H1 (cell line): ENCODE results near the gene PRTN3. TPM values are rescaled to one million over a fixed set of nuclear protein-coding genes. Genes with fewer than 3 reads are reported as not detected.

Experiments used
- CTCF ChIA-PET: fragments of 300-600 bp; sonication (Branson Sonifier 250); formaldehyde crosslinking; loops from one replicate; lab custom pipeline; 2021; ENCODE audit not compliant: partially characterized antibody; lab: Charles Lee
- POLR2A ChIA-PET: fragments of 300-600 bp; sonication (Branson Sonifier 250); formaldehyde crosslinking; loops from one replicate; lab custom pipeline; 2021; ENCODE audit warnings: inconsistent platforms; ENCODE audit not compliant: partially characterized antibody; lab: Charles Lee
- DNase-seq, 2 experiments: peaks; one replicate each; pipeline versions ENCODE4 v3.0.0 to v3.0.0-alpha.2; 2010 to 2022; ENCODE audit warnings: low spot score in 2 of 2, low read depth in 1 of 2, mixed read lengths in 1 of 2
- FAIRE-seq: peaks from 2 replicates; lab custom pipeline; 2011; peaks lifted over from hg19 to GRCh38; lab: Jason Lieb, UNC
- H2AFZ ChIP-seq: 2 replicates; pipeline ENCODE4 v1.8.1; 2012; ENCODE audit warnings: low read length, inconsistent platforms
- H2AK5ac ChIP-seq: 2 replicates; pipeline ENCODE4 v1.6.1; 2013; ENCODE audit warnings: low read depth, low read length
- H2BK120ac ChIP-seq: replicated peaks from 2 replicates; pipeline ENCODE3; 2013; ENCODE audit warnings: low read depth, low read length, inconsistent platforms
- H2BK12ac ChIP-seq: 2 replicates; pipeline ENCODE4 v1.6.1; 2013; ENCODE audit warnings: low read depth, low read length
- H2BK15ac ChIP-seq: 2 replicates; pipeline ENCODE4 v1.6.1; 2013; ENCODE audit warnings: low read length
- H2BK20ac ChIP-seq: 2 replicates; pipeline ENCODE4 v1.6.1; 2013; ENCODE audit warnings: low read length
- H2BK5ac ChIP-seq: 2 replicates; pipeline ENCODE4 v1.6.1; 2013; ENCODE audit warnings: low read depth, low read length
- H3K14ac ChIP-seq: 2 replicates; pipeline ENCODE4 v1.6.1; 2013; ENCODE audit warnings: inconsistent platforms; ENCODE audit not compliant: insufficient read length
- H3K18ac ChIP-seq: 2 replicates; pipeline ENCODE4 v1.6.1; 2013; ENCODE audit warnings: low read length; ENCODE audit errors: extremely low read depth
- H3K23ac ChIP-seq: 2 replicates; pipeline ENCODE4 v1.6.1; 2013; ENCODE audit warnings: inconsistent platforms; ENCODE audit not compliant: insufficient read length
- H3K23me2 ChIP-seq: 2 replicates; pipeline ENCODE4 v1.6.1; 2013; ENCODE audit warnings: low read depth, low read length
- H3K27ac ChIP-seq: 2 replicates; pipeline ENCODE4 v1.6.1; 2011; ENCODE audit warnings: low read depth, low read length, inconsistent platforms
- H3K27me3 ChIP-seq, 4 experiments: replicated peaks in 1 of 4; 1 replicate in 1 of 4; 2 replicates in 3 of 4; pipeline versions ENCODE4 v1.6.1 to v1.8.1; 2011 to 2013; ENCODE audit warnings: low read length in 3 of 4, mild to moderate bottlenecking in 3 of 4, inconsistent platforms in 2 of 4, mixed read lengths in 2 of 4, moderate library complexity in 1 of 4; ENCODE audit not compliant: control insufficient read depth in 3 of 4, insufficient read depth in 3 of 4; ENCODE audit errors: extremely low read depth in 1 of 4
- H3K36me3 ChIP-seq, 4 experiments: 2 replicates each; pipeline versions ENCODE4 v1.6.1 to v1.8.1; 2011 to 2013; ENCODE audit warnings: mild to moderate bottlenecking in 4 of 4, low read length in 3 of 4, moderate library complexity in 2 of 4, control low read depth in 1 of 4, inconsistent platforms in 1 of 4; ENCODE audit not compliant: insufficient read depth in 4 of 4, control insufficient read depth in 2 of 4
- H3K4ac ChIP-seq: replicated peaks from 2 replicates; pipeline ENCODE3; 2013; ENCODE audit warnings: low read length, low read depth, mixed read lengths, inconsistent platforms; ENCODE audit not compliant: insufficient read length
- H3K4me1 ChIP-seq, 4 experiments: replicated peaks in 1 of 4; 1 replicate in 1 of 4; 2 replicates in 3 of 4; pipeline versions ENCODE4 v1.6.1 to v1.8.1; 2011 to 2013; ENCODE audit warnings: low read length in 3 of 4, inconsistent platforms in 2 of 4, mixed read lengths in 1 of 4; ENCODE audit not compliant: insufficient read depth in 4 of 4, control insufficient read depth in 3 of 4
- H3K4me2 ChIP-seq, 2 experiments: 2 replicates each; pipeline versions ENCODE4 v1.6.1 to v1.8.1; 2011 to 2013; ENCODE audit warnings: low read depth in 2 of 2, low read length in 2 of 2, control low read depth in 1 of 2, inconsistent platforms in 1 of 2, mild to moderate bottlenecking in 1 of 2; ENCODE audit not compliant: insufficient read depth in 1 of 2
- H3K4me3 ChIP-seq, 4 experiments: fragments of 200-600, 300-600 bp in 1 of 4; sonication (generic), shearing (Covaris generic), sonication (Bioruptor Twin) in 1 of 4; 2 replicates each; pipeline versions ENCODE4 v1.5.1 to v1.8.1; 2011 to 2016; ENCODE audit warnings: low read length in 4 of 4, low read depth in 3 of 4, control low read depth in 2 of 4, inconsistent platforms in 2 of 4, mild to moderate bottlenecking in 2 of 4, mixed read lengths in 1 of 4, moderate library complexity in 1 of 4; ENCODE audit not compliant: insufficient read depth in 2 of 4; ENCODE audit errors: extremely low read depth in 1 of 4
- H3K56ac ChIP-seq: replicated peaks from 2 replicates; pipeline ENCODE3; 2013; ENCODE audit warnings: low read depth, mild to moderate bottlenecking, mixed read lengths, low read length, inconsistent platforms; ENCODE audit not compliant: insufficient read length
- H3K79me1 ChIP-seq: 2 replicates; pipeline ENCODE4 v1.6.1; 2013; ENCODE audit warnings: low read depth, low read length, control low read depth
- H3K79me2 ChIP-seq, 2 experiments: 2 replicates each; pipeline versions ENCODE4 v1.6.1 to v1.8.1; 2012 to 2013; ENCODE audit warnings: low read length in 2 of 2, mild to moderate bottlenecking in 2 of 2, inconsistent platforms in 1 of 2; ENCODE audit not compliant: insufficient read depth in 2 of 2, control insufficient read depth in 1 of 2
- H3K9ac ChIP-seq, 4 experiments: replicated peaks in 1 of 4; 1 replicate in 1 of 4; 2 replicates in 3 of 4; pipeline versions ENCODE4 v1.6.1 to v1.8.1; 2011 to 2013; ENCODE audit warnings: low read depth in 3 of 4, low read length in 3 of 4, control low read depth in 2 of 4, mild to moderate bottlenecking in 2 of 4, moderate library complexity in 2 of 4, inconsistent platforms in 1 of 4; ENCODE audit errors: extremely low read depth in 1 of 4
- H3K9me3 ChIP-seq, 2 experiments: 2 replicates each; pipeline versions ENCODE4 v1.6.1 to v1.8.1; 2012 to 2013; ENCODE audit warnings: mild to moderate bottlenecking in 2 of 2, moderate library complexity in 2 of 2, control low read depth in 1 of 2, inconsistent platforms in 1 of 2, low read depth in 1 of 2, low read length in 1 of 2, mixed read lengths in 1 of 2; ENCODE audit not compliant: insufficient read depth in 2 of 2
- H4K20me1 ChIP-seq, 2 experiments: replicated peaks in 1 of 2; 2 replicates each; pipeline versions ENCODE3 to v1.8.1; 2011 to 2013; ENCODE audit warnings: inconsistent platforms in 2 of 2, low read length in 2 of 2, mild to moderate bottlenecking in 1 of 2; ENCODE audit not compliant: insufficient read depth in 2 of 2, control insufficient read depth in 1 of 2
- H4K5ac ChIP-seq: 2 replicates; pipeline ENCODE4 v1.6.1; 2013; ENCODE audit warnings: low read length, low read depth, mixed read lengths, inconsistent platforms; ENCODE audit not compliant: insufficient read length
- H4K8ac ChIP-seq: 2 replicates; pipeline ENCODE4 v1.8.0; 2013; ENCODE audit warnings: mild to moderate bottlenecking, moderate library complexity, low read length, inconsistent platforms; ENCODE audit not compliant: insufficient read depth; ENCODE audit errors: extremely low read depth
- H4K91ac ChIP-seq: replicated peaks from 2 replicates; pipeline ENCODE3; 2013; ENCODE audit warnings: low read length, mixed read lengths, inconsistent platforms; ENCODE audit not compliant: insufficient read length
- ASH2L ChIP-seq: fragments of 200-600, 300-600 bp; sonication (generic); IDR thresholded peaks from one replicate; pipeline ENCODE4 v1.7.1; 2017; ENCODE audit warnings: low read length
- ATF2 ChIP-seq: IDR thresholded peaks from 2 replicates; pipeline ENCODE4 v1.6.1; 2012; ENCODE audit warnings: low read length, inconsistent platforms
- CHD1 ChIP-seq: IDR thresholded peaks from 2 replicates; pipeline ENCODE4 v1.6.1; 2012; ENCODE audit warnings: low read depth, low read length, improper control_type of control experiment
- CTCF ChIP-seq, 3 experiments: IDR thresholded peaks; 1 replicate in 2 of 3; 2 replicates in 1 of 3; pipeline versions ENCODE4 v1.5.1 to v1.6.1; 2011; ENCODE audit warnings: low read length in 3 of 3, mild to moderate bottlenecking in 3 of 3, inconsistent platforms in 2 of 3, low read depth in 1 of 3, moderate library complexity in 1 of 3; ENCODE audit not compliant: insufficient read depth in 1 of 3; ENCODE audit errors: control extremely low read depth in 1 of 3
- EGR1 ChIP-seq: IDR thresholded peaks from 2 replicates; pipeline ENCODE4 v1.6.1; 2011; ENCODE audit warnings: low read depth, low read length, borderline replicate concordance
- GTF2F1 ChIP-seq: IDR thresholded peaks from 2 replicates; pipeline ENCODE4 v1.6.1; 2012; ENCODE audit warnings: low read depth, low read length, improper control_type of control experiment, borderline replicate concordance
- HDAC2 ChIP-seq, 2 experiments: fragments of 300-600 bp in 1 of 2; sonication (generic) in 1 of 2; IDR thresholded peaks; 2 replicates each; pipeline ENCODE4 v1.6.1; 2011 to 2012; ENCODE audit warnings: low read depth in 2 of 2, low read length in 2 of 2, mild to moderate bottlenecking in 2 of 2, moderate library complexity in 2 of 2, borderline replicate concordance in 1 of 2, inconsistent platforms in 1 of 2
- NRF1 ChIP-seq: IDR thresholded peaks from 2 replicates; pipeline ENCODE4 v1.6.1; 2011; ENCODE audit warnings: mild to moderate bottlenecking, low read depth, low read length, improper control_type of control experiment
- RFX5 ChIP-seq: IDR thresholded peaks from 2 replicates; pipeline ENCODE4 v1.6.1; 2011; ENCODE audit warnings: low read depth, low read length, improper control_type of control experiment, borderline replicate concordance
- WGBS, 2 experiments: shearing (Covaris generic) in 1 of 2; methylation state at CpG; one replicate each; pipeline versions ENCODE4 v1.1.6 to v1.1.7; 2013 to 2015; ENCODE audit warnings: low lambda C conversion rate in 2 of 2, mixed read lengths in 2 of 2, inconsistent platforms in 1 of 2, low coverage in 1 of 2, missing lambda C conversion rate in 1 of 2; ENCODE audit not compliant: insufficient replicate concordance in 2 of 2, insufficient coverage in 1 of 2, insufficient read length in 1 of 2; ENCODE audit errors: extremely low coverage in 1 of 2, missing lambda C conversion rate in 1 of 2; 5-methylcytosine and 5-hydroxymethylcytosine counted together
- polyA plus RNA-seq, 7 experiments: library from polyadenylated mRNA; depleted of rRNA in 3 of 7; stranded (reverse) in 5 of 7; unstranded in 2 of 7; fragments of >200 nt in 5 of 7; fragments of 200-250 nt in 2 of 7; gene quantifications; 1 replicate in 5 of 7; 2 replicates in 1 of 7; 4 replicates in 1 of 7; pipeline versions ENCODE4 v1.2.1 to v1.2.3, GENCODE V29; 2011 to 2013; ENCODE audit warnings: missing spikeins in 2 of 7, mixed read lengths in 2 of 7
- total RNA-seq: library from RNA; stranded (reverse); fragmentation: NEBNext Ultra II Directional; extraction: Animal tissue kit (Norgen Biotek cat#: 25700); gene quantifications from 2 replicates; pipeline ENCODE4 v1.2.1, GENCODE V29; 2021

PRTN3 gene
- total and polyA plus RNA-seq, 2 of the 8 experiments (the other 6 are each of a cell fraction or from before 2014, with no cell fraction given): 0.39 to 2.1 TPM

GRCh38 chr19:896434-896833 is 55.6 kb downstream of the PRTN3 start:
- H4K91ac ChIP-seq: no peak overlapping the region
- no peak overlapping the region for H2BK15ac ChIP-seq
- H2BK12ac ChIP-seq: no peak overlapping the region
- H3K23ac ChIP-seq: no peak overlapping the region
- H2BK5ac ChIP-seq: no peak overlapping the region
- H3K23me2 ChIP-seq: peaks cover 6% of the 10 kb centered on the region; the same call in 1 of the 2 replicates
- no peak overlapping the region for H3K9ac ChIP-seq
- no peaks in the 10 kb centered on the region for H3K9me3 ChIP-seq
- H3K4ac ChIP-seq: no peak overlapping the region
- DNase-seq (no peak), FAIRE-seq (no peak)
- WGBS, 2 experiments: 94% methylated on average over 10 of the region's 10 CpGs; no CpG with 5 or more reads in 1 of the 2 experiments
- ChIA-PET POLR2A (interaction anchor here (1.3 to 1.9 kb wide), 3 partner anchors 9 to 25 kb away, joined by 4 to 5 read pairs (median 5); no protein-coding TSS in a partner anchor), CTCF (interaction anchor here (0.6 to 2.2 kb wide), 12 partner anchors 8 to 311 kb away, joined by 3 to 9 read pairs (median 4); no protein-coding TSS in a partner anchor)
- H2AK5ac ChIP-seq: no peak overlapping the region
- peaks cover 0 to 10% (median 5%) of the 10 kb centered on the region in 4 experiments; a peak in 3 of 7 replicates for H3K4me1 ChIP-seq
- no peak overlapping the region for H2AFZ ChIP-seq
- no peaks in the 10 kb centered on the region for H3K27me3 ChIP-seq
- no peak overlapping the region for H4K5ac ChIP-seq
- peaks cover 7 to 16% of the 10 kb centered on the region in 2 experiments for H4K20me1 ChIP-seq
- H3K27ac ChIP-seq: no peak overlapping the region
- H3K79me2 ChIP-seq: no peaks in the 10 kb centered on the region; a peak in 1 of 4 replicates
- TF ChIP-seq CHD1 (no peak), CTCF (IDR thresholded peaks at IDR 0.05; ENCODE audit: control extremely low read depth in 1 of 3, insufficient read depth in 1 of 3, low read depth in 1 of 3, low read length in 3 of 3) (no peak), HDAC2 (IDR thresholded peaks at IDR 0.05; ENCODE audit: borderline replicate concordance in 1 of 2, low read depth in 2 of 2, low read length in 2 of 2) (no peak), ATF2 (no peak), NRF1 (no peak), RFX5 (no peak), EGR1 (no peak), ASH2L (no peak), GTF2F1 (no peak)
- H3K4me2 ChIP-seq: no peak overlapping the region
- H3K14ac ChIP-seq: no peak overlapping the region
- H4K8ac ChIP-seq: no peak overlapping the region
- no peak overlapping the region for H3K4me3 ChIP-seq
- H3K56ac ChIP-seq: no peak overlapping the region
- H3K79me1 ChIP-seq: no peaks in the 10 kb centered on the region
- no peak overlapping the region for H2BK120ac ChIP-seq
- no peak overlapping the region for H3K18ac ChIP-seq
- H3K36me3 ChIP-seq: peaks cover 0 to 13% (median 2%) of the 10 kb centered on the region in 4 experiments; a peak in 2 of 8 replicates
- no peak overlapping the region for H2BK20ac ChIP-seq
